ENCODE measurements around the gene SLC22A23.

GRCh38 chr6:3289664-3290055 is 167.2 kb downstream of the SLC22A23 start:
- TF ChIP-seq CTCF (IDR thresholded peaks at IDR 0.05) = no peak
- no peak for TF ChIP-seq POLR2AphosphoS5 (IDR thresholded peaks at IDR 0.05)
- TF ChIP-seq EP300 (IDR thresholded peaks at IDR 0.05) = no peak

Data from sigmoid colon (tissue), 4 donors.